Heart left ventricle (tissue), 16 donors: ENCODE measurements around the gene HIBCH. TPM values are rescaled to one million over a fixed set of nuclear protein-coding genes. Genes with fewer than 3 reads are reported as not detected.
"Not testable (repeated sequence)": the region's sequence is repeated elsewhere in the genome, so short reads cannot be mapped to it uniquely, and the experiment has no call there.

Experiments
- ATAC-seq, 4 donors: fragments of 200-7000 bp; cut with Tn5 transposase; one replicate each; pipeline ENCODE4 v1.9.1; 2020 to 2022; ENCODE audit warnings: moderate library complexity in 4 of 4, mild to moderate bottlenecking in 3 of 4, moderate number of reproducible peaks in 1 of 4
- DNase-seq, 5 donors: peaks; one replicate each; pipeline ENCODE4 v3.0.0-alpha.2; 2020
- H3K27ac ChIP-seq, 12 donors: fragments of 200-600 bp; sonication (generic) in 4 of 12; one replicate each; pipeline versions ENCODE4 v1.5.0 to v1.8.0; 2016 to 2022; ENCODE audit warnings: mild to moderate bottlenecking in 2 of 12
- H3K27me3 ChIP-seq, 9 donors: fragments of 200-600 bp; sonication (generic) in 2 of 9; one replicate each; pipeline versions ENCODE4 v1.5.1 to v1.8.0; 2016 to 2022; ENCODE audit warnings: mild to moderate bottlenecking in 3 of 9
- H3K36me3 ChIP-seq, 9 donors: fragments of 200-600 bp; sonication (generic) in 2 of 9; one replicate each; pipeline versions ENCODE4 v1.5.0 to v1.8.0; 2018 to 2022; ENCODE audit warnings: mild to moderate bottlenecking in 2 of 9
- H3K4me1 ChIP-seq, 12 donors: fragments of 200-600 bp; sonication (generic) in 4 of 12; one replicate each; pipeline versions ENCODE4 v1.5.0 to v1.8.0; 2016 to 2022; ENCODE audit warnings: mild to moderate bottlenecking in 3 of 12
- H3K4me3 ChIP-seq, 12 donors: fragments of 200-600 bp; sonication (generic) in 4 of 12; one replicate each; pipeline versions ENCODE4 v1.5.0 to v1.8.0; 2017 to 2022; ENCODE audit warnings: mild to moderate bottlenecking in 9 of 12, moderate library complexity in 4 of 12
- H3K9me3 ChIP-seq, 12 donors: fragments of 200-600 bp; sonication (generic) in 4 of 12; one replicate each; pipeline versions ENCODE4 v1.5.0 to v1.8.0; 2016 to 2022; ENCODE audit warnings: mild to moderate bottlenecking in 1 of 12
- POLR2A ChIP-seq, 2 donors: fragments of 450-650 bp; IDR thresholded peaks; one replicate each; pipeline ENCODE4 v1.6.1; 2017; ENCODE audit warnings: antibody characterized with exemption in 2 of 2, mild to moderate bottlenecking in 2 of 2, moderate library complexity in 2 of 2
- WGBS, 4 donors: extraction: QIAGEN DNeasy Blood & Tissue Kit in 2 of 4; methylation state at CpG; one replicate each; pipeline versions ENCODE4 v1.1.5 to v1.1.7; 2013 to 2018; 5-methylcytosine and 5-hydroxymethylcytosine counted together
- intact Hi-C, 10 donors: fragments of 100-400 bp; cut with DNase I; formaldehyde crosslinking; loops; one replicate each; pipeline versions ENCODE4 v1.11.1 to v1.14.2; 2022
- polyA plus RNA-seq, 2 donors: library from polyadenylated mRNA; stranded (reverse); fragments of 200-250 nt; gene quantifications; one replicate each; pipeline ENCODE4 v1.2.3, GENCODE V29; 2013
- total RNA-seq, 9 donors: library from RNA; depleted of rRNA in 2 of 9; stranded (reverse); fragments of >200 nt in 2 of 9; fragmentation: NEBNext Ultra II Directional in 3 of 9; extraction: Animal tissue kit (Norgen Biotek cat#: 25700) in 3 of 9; gene quantifications; one replicate each; pipeline versions ENCODE4 v1.1.0 to v1.2.4, GENCODE V29; 2016 to 2023
- TF ChIP-seq, protein P1 (sequence below), 12 donors: fragments of 200-600 bp; sonication (generic) in 4 of 12; IDR thresholded peaks; one replicate each; pipeline versions ENCODE4 v1.5.0 to v1.8.0; 2018 to 2022; ENCODE audit warnings: antibody characterized with exemption in 12 of 12, mild to moderate bottlenecking in 5 of 12
- donor health status: ischemic (EF 13 %, LVEDD 7.1; RV severe dilation, severe dysfunction).
- donor health status: healthy with polysubstance abuse.
- donor health status: DM: no; HTN: yes; CAD: no.
- donor health status: DM: no; HTN: no; CAD: no.
- donor health status: ischemic (EF 25% LVEDD 6.9; RV normal size, moderate dysfunction).
- donor health status: ischemic (EF 25% LVEDD 5.7; RV mildly dilated, moderate dysfunction).
- donor health status: healthy.
- donor health status: DM: yes; HTN: yes; CAD: no.
- donor health status: ischemic (EF 35%, LVEDD 5.7; RV mildly dilated, moderate dysfunction).
- donor health status: nonischemic (EF 11% LVEDD 7.7; RV severe dilation, severe dysfunction).
- donor health status: DM: yes; HTN: yes; CAD: no.
- donor health status: PGD.
- donor health status: ischemic (EF 29% LVEDD 5.4; RV normal size, mild dysfunction).
- donor health status: nonischemic (EF 23%, LVEDD 6.1; RV moderate dilation, normal function).

Gene HIBCH
- total and polyA plus RNA-seq, 11 donors = 7.7 to 25.3 (median 21.1) TPM

- Histone ChIP-seq H3K27ac (no peak overlapping the region), H3K27me3 (no peaks in the 10 kb centered on the region), H3K36me3 (peaks cover 0 to 32% (median 10%) of the 10 kb centered on the region in 9 donors), H3K9me3 (no peaks in the 10 kb centered on the region), H3K4me1 (peaks cover 0 to 4% (median 0%) of the 10 kb centered on the region in 12 donors), H3K4me3 (no peak overlapping the region)
- no peak for ATAC-seq
- DNase-seq = no peak
- TF ChIP-seq, protein P1, sequence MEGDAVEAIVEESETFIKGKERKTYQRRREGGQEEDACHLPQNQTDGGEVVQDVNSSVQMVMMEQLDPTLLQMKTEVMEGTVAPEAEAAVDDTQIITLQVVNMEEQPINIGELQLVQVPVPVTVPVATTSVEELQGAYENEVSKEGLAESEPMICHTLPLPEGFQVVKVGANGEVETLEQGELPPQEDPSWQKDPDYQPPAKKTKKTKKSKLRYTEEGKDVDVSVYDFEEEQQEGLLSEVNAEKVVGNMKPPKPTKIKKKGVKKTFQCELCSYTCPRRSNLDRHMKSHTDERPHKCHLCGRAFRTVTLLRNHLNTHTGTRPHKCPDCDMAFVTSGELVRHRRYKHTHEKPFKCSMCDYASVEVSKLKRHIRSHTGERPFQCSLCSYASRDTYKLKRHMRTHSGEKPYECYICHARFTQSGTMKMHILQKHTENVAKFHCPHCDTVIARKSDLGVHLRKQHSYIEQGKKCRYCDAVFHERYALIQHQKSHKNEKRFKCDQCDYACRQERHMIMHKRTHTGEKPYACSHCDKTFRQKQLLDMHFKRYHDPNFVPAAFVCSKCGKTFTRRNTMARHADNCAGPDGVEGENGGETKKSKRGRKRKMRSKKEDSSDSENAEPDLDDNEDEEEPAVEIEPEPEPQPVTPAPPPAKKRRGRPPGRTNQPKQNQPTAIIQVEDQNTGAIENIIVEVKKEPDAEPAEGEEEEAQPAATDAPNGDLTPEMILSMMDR (IDR thresholded peaks at IDR 0.05) = no peak
- no peak for TF ChIP-seq POLR2A (IDR thresholded peaks at IDR 0.05)
- intact Hi-C loops = loop anchor here in 1 of 10 donors (2.0 kb wide), 1 partner anchor 192 kb away; no protein-coding TSS in a partner anchor
- 92 to 95% (median 94%) methylated on average over 5 of the region's 5 CpGs for WGBS, 4 donors
Observed at GRCh38 chr2:190280565-190281350, 38.9 kb downstream of the HIBCH start.

DNA sequence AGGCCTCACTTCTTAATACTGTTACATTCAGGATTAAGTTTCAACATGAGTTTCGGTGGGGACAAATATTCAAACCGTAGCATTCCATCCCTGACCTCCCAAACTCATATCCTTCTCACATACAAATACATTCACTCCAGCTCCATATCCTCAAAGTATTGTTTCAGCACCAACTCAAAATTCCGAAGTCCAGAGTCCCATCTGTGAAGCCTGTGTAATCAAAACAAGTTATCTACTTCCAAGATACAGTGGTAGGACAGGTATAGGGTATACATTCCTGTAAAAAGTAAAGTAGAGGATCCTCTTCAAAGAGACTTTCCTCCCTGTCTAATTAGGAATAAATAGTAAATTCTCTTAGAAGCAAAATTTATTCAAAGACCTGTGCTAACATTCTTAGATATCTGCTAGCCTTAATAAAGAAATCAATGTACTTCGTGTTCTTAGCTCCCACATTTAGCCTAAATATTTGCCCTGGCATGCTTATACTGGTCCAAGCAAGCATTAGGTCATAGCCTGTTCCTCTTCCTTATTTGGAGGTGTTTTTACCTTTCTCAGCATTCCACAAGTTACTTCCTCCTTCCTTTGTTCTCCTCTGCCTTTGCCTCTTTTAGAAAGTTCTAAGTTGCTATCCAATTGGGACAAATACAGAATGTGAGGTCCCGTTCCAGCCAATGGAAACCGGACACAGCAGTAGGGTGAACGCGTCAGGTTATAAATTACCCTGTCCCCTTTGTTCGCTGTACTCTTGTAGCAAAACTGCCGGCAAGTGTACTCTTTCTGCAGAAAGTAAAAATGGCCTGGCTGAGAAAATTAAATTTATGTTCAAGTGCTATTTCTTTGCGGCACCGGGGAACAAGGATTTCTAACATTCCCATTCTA, 40.1 kb downstream of the HIBCH start:
- ATAC-seq, H3K27me3 ChIP-seq, DNase-seq, H3K9me3 ChIP-seq, H3K4me3 ChIP-seq, H3K27ac ChIP-seq, H3K4me1 ChIP-seq: not testable (repeated sequence)
- WGBS, 4 donors = 87 to 94% (median 90%) methylated on average over 12 of the region's 12 CpGs
- intact Hi-C loops = loop anchor here in 4 of 10 donors (2.0 to 5.0 kb wide), 3 partner anchors 191 to 252 kb away; no protein-coding TSS in a partner anchor
- peaks cover 0 to 36% (median 4%) of the 10 kb centered on the region in 9 donors for H3K36me3 ChIP-seq

GRCh38 chr2:190277234-190278112, 42.2 kb downstream of the HIBCH start:
- Histone ChIP-seq H3K27me3 (no peaks in the 10 kb centered on the region), H3K4me3 (no peak overlapping the region), H3K36me3 (peaks cover 0 to 27% (median 4%) of the 10 kb centered on the region in 9 donors), H3K27ac (no peak overlapping the region), H3K4me1 (peaks cover 0 to 4% (median 0%) of the 10 kb centered on the region in 12 donors), H3K9me3 (no peaks in the 10 kb centered on the region)
- TF ChIP-seq, protein P1 (IDR thresholded peaks at IDR 0.05) = peak in 11 of 12 donors; percentile 39 to 67 (median 53)
- TF ChIP-seq POLR2A (IDR thresholded peaks at IDR 0.05) = no peak
- intact Hi-C loops = loop anchor here in 9 of 10 donors (1.0 to 5.0 kb wide), 6 partner anchors 187 to 250 kb away; no protein-coding TSS in a partner anchor
- ATAC-seq (no peak), DNase-seq (no peak)
- WGBS, 4 donors = 52 to 61% (median 55%) methylated on average over 4 of the region's 4 CpGs

GRCh38 chr2:190272457-190272842, 47.2 kb downstream of the HIBCH start:
- TF ChIP-seq POLR2A (IDR thresholded peaks at IDR 0.05) = no peak
- TF ChIP-seq, protein P1 (IDR thresholded peaks at IDR 0.05) = no peak
- Histone ChIP-seq H3K36me3 (peaks cover 0 to 18% (median 0%) of the 10 kb centered on the region in 9 donors), H3K27me3 (no peaks in the 10 kb centered on the region), H3K9me3 (peaks cover 0 to 5% (median 0%) of the 10 kb centered on the region in 12 donors), H3K4me1 (peaks cover 0 to 5% (median 0%) of the 10 kb centered on the region in 12 donors), H3K27ac (no peak overlapping the region), H3K4me3 (no peak overlapping the region)
- ATAC-seq (no peak), DNase-seq (no peak)
- intact Hi-C loops = loop anchor here in 1 of 10 donors (5.0 kb wide), 1 partner anchor 185 kb away; no protein-coding TSS in a partner anchor
- WGBS, 4 donors = 49 to 96% (median 71%) methylated on average over 2 of the region's 2 CpGs
